GM19372 (cell line): ENCODE data around the gene SLC22A4.

Experiments
- ATAC-seq: cut with Tn5 transposase; IDR thresholded peaks from one replicate; pipeline ENCODE4 v1.9.1; 2021; ENCODE audit warnings: mild to moderate bottlenecking, low read depth, moderate library complexity; ENCODE audit not compliant: unreplicated experiment

SLC22A4 gene

GRCh38 chr5:132293992-132294727, at the start of gene SLC22A4:
Gene SLC22A4, plus strand, starts transcription at chr5:132294394. Its CDS starts 223 bp downstream, at chr5:132294617.
- peak; percentile 58 for ATAC-seq

DNA sequence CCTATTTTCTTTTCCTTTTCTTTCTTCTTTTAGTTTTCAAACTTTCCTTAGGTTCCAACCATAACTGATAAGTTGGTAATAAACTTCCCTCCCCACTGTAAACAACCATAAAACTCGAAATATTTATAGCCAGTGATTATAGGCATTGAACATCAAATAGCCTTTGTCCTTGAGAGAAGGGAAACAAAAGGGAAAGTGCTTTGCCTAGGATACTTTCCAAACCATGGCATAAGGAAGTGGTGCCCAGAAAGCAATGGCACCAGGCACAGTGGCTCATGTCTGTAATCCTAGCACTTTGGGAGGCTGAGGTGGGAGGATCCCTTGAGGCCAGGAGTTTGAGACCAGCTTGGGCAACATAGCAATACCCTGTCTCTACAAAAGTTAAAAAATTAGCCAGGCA, 48.6 kb upstream of the SLC22A4 start:
- no peak for ATAC-seq

DNA sequence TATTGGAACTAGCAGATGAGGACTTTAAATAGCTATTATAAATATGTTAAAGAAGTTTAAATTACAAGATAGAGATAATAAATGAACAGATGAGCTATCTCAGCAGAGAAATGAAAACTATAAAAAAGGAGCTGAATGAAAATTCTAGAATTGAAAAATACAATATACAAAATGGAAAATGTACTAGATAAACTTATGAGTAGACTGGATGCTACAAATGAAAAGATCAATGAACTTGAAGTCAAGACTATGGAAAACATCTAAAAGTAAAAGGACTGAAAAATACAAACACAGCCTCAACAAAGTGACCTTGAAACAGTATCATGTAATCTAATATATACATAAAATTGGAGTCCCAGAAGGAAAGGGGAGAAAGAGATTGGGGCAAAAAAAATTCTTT, 47.4 kb upstream of the SLC22A4 start:
- no peak for ATAC-seq

DNA sequence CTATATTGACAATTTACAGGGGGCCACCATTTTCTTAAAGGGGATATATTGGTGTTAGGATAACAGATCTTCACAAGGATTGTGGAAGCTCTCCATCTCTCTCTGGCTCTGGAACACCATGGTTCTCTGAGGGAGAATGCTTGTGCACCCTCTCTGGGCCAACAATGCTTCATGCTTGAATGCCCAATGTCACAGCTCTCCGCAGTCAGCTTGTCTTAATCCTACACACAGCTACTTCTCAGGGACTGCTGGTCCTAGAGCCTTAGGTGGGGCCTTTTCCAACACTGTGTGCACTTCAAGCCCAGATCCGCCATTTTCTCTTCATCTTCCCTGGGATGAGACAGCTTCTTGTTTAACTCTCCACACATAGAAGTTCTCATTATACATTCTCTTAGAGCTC, 43.6 kb upstream of the SLC22A4 start:
- no peak for ATAC-seq

DNA sequence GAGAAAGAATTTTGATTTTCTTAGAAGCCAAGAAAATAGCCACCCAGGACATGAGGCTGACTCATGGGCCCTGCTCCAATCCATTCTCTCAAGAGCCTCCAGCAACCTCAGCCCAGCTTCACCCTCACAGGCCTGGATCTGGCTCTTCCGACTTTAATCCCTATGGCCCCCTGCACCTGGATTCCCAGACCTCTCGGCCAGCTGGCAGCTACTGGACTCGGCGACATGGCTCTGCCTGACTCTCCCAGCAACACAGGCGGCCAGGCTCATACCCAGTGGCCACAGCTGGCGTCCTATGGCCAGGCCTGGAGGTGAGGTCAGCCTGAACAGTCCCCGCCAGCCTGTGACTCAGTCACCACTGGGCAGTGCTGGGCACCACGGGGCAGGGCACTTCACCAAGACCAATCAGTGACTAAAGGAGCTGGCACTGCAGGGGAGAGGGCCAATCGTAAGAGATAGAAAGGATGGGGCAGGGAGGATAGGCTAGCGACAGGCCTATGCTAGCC, 42.9 kb upstream of the SLC22A4 start:
- no peak for ATAC-seq

GRCh38 chr5:132253008-132253441, 41.2 kb upstream of the SLC22A4 start:
- no peak for ATAC-seq

- ATAC-seq = no peak
These were observed 40.5 kb upstream of the SLC22A4 start for GRCh38 chr5:132253452-132254320.

DNA sequence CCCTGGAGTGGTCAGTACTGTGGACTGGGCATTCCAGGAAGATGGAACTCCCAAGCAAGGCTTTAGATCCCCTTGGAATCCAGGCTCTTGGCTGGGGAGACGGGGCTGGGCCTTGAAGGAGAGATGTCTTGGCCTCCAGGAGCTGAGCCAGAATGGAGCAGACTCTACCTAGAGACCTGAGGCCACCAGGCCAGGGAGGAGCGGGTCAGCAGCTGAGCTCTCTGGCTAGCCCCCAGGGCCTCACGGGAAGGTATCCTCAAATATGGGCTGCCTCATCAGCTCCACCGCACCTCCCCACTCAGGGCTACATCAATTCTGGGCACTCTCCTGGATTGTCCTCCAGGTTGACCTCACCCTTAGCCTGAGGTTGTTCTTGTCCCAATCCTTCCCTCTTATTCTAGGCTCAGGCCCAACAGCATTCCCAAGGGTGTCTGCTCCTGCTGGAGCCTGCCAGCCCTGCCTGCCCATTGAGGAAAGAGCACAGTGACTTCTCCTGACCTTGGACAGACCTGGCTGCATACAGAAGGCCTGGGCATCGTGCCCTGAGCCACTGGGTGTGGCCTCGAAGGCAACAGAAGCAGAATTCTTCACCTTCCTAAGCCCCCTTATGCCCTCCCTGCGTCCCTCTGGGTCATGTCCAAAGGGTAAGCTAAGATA, 39.7 kb upstream of the SLC22A4 start:
- ATAC-seq = no peak

- no peak for ATAC-seq
These were observed 38.0 kb upstream of the SLC22A4 start for GRCh38 chr5:132256086-132256782.

- ATAC-seq = no peak
These were observed 37.4 kb upstream of the SLC22A4 start for GRCh38 chr5:132256783-132257130.

DNA sequence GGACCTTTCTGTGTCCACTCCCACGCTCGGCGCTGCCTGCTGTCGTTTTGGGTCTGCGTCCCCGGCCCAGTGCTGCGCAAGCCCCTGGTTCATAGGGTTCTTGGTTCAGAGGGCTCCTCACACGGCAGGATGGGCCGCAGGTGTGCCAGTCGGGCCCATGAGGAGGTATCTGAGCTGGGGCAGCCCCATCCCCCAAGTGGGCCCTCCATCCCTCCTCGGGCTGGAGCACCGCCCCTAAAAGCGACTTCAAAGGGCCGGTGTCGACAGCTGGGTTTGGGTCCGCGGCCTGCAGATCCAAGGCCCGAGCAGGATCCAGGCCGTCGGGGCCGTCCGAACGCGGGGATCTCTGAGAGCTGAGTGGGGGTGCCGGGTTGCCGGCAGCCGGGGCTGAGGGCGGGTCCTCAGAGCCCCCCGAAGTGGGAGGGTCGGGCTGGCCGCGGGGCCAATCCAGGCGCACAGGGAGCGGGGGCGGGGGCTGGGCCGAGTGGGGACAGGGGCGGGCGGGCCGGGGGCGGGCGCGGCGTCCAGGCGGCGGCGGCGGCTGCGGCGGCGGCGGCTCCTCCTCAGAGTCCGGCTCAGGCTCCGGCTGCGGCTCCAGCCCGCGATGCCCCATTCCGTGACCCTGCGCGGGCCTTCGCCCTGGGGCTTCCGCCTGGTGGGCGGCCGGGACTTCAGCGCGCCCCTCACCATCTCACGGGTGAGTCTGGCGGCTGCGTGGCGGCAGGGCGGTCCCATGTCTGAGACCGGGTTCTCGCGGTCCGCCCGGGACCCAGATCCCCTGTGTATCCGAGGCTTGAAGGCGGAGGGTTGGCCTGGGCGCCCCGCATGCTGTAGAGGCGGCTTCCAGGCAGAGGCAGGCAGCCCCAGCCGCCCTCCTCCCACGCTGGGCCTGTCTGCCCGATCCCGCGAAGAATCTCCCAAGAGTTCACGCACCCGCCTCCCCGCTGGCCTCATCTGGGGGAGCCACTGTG, 36.8 kb upstream of the SLC22A4 start, which contains the start of gene PDLIM4:
PDLIM4 (plus strand) TSS at position 566 of the 971 bp plus-strand sequence; CDS start at position 605, 39 bp downstream.
- no peak for ATAC-seq

DNA sequence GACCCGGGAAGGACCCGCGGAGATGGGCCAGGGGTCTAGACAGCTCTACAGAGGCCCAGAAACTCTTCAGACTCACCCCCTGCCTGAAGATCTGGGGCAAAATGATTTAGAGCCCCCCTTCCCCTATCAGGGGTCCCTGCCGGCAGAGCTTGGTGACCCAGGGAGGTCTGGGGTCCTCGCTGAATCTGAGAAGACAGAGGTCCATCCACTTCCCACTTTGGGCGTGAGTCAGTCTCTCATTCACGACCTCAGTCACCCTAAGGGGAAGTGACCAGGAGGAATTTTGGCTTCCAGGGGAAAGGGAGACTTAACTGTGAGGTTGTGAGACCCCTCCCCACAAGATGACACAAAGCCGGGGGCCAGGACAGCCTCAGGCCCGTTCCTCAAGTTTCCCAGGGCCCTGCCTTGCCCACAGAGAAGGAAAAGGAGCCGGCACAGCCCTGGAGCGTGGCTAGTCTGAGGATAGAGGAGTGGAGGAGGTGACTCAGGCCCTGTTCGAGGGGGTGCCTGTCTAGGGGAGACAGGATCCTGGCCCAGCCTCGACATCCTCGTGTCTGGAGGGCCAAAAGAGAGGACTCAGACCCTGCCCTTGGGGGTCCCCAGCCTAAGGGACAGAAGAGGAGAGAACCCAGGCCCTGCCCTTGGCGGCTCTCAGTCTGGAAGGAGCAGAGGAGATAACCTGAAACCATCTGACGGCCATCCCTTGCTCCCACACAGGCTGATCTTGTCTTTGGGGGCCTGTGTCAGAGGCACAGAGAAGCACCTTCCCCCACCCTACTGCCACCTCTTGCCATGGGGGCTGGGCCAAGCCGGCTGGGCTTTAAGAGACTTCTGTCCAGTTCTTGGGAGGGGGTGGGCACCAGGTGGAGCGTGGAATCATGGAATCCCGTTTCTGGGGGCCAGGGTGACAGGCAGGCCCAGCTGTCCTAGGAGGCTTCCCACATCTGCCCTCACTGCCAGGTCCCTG, 35.8 kb upstream of the SLC22A4 start:
- no peak for ATAC-seq

DNA sequence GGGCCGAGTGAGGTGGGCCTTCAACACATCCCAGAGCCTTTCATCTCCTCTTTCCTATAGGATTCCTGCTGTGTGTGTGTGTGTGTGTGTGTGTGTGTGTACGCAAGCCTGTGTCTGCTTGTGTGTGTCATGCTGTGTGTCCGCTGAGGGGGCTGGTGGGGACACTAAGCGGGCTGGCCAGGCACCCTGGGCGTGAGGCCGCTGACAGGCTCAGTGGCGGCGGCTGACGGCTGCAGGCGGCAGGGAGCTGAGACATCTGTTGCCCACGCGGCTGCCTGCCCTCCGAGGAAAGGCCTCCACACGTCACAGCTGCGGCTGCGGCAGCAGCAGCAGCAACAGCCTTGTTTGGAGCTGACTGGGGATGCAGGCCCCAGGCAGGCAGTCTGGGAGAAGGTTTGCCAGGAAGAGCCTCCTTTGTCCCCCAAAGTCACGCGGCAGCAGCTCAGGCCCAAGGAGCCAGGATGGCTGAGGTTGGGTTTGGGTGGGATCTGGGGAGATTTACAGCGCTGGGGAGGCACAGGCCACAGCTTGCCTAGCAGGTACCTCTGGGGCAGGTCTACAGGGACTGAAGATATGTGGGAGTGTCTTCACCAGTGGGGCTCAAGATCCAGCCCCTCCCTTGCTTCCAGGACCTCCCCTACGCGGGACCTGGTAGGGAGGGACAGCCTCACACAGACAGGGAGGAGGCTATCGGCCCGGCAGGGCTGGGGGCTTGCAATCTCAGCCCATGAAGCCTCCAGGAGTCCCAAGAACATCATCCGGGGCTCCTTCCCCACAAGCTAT, 34.9 kb upstream of the SLC22A4 start:
- no peak for ATAC-seq

DNA sequence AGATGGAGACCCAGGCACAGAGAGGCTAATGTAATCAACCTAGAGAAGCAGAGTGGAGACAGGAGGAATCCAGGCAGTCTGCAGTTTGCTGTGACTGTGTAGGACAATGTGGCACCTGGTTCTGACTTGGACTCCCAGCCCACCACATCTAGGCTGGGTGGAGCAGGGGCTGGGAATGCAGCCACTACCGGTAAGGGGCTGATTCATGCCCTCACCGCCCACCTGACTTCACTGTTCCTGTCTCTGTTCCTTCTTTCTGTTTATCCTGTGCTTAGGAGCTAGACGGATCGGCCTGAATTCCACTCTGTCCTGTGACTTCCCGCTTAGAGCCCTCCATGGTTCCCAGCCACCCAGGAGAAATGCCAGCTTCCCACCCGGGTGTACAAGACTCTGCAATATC, 34.1 kb upstream of the SLC22A4 start:
- no peak for ATAC-seq

DNA sequence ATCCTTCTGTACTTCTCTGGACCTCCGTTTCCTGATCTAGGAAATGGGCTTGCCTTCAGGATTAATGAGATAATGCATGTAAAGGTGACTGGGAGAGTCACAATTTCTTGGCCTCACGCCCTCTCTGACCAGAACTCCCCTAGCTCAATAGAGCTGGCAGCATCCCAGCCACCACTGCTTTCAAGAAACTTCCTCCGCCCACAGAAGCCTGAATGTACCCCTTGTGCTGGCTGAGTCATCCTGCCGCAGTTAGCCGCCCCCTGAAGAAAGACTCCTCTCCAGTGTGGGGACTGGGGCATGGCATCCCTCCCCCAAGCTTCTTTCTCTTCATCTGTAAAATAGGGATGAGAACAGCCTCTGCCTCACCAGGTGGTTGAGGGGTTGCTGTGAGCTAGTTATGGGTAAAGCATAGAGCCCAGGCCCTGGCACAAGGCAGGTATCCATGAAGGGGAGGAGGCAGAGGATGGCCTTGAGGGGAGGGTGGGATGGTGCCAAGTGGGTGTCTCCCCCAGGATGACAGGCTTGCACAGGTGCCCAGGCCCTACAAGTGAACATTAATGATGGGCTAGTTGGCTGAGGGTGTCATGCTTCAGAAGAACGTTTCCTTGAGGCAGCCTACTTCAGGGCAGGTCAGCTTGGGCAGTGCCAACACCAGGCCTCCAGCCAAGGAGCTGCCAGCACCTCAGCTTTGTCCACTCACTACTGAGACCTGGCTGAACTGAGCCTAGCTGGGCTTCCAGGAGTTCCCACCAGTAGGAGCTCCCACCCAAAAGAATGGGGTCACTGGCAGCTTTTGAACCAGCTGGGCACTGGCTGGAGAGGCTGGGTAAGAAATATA, 33.3 kb upstream of the SLC22A4 start:
- ATAC-seq = no peak
